C4-2B (cell line): ENCODE results near the gene IQCK.

Source experiments
- CTCF ChIP-seq: fragments of 450-650 bp; conservative IDR thresholded peaks from 2 replicates; pipeline ENCODE4 v1.5.1; 2017; ENCODE audit warnings: mild to moderate bottlenecking
- ZFX ChIP-seq: fragments of 450-650 bp; IDR thresholded peaks from 2 replicates; pipeline ENCODE4 v1.6.1; 2017

- TF ChIP-seq CTCF (no peak), ZFX (no peak)
These were observed 66.2 kb downstream of the IQCK start for GRCh38 chr16:19784183-19784736.
